ENCODE data around the gene CHST15. TPM values are rescaled to one million over a fixed set of nuclear protein-coding genes. Genes with fewer than 3 reads are reported as not detected.

Gene CHST15
- total and polyA plus RNA-seq, 2 experiments from 2014 or later: 0.06 to 0.11 TPM

- WGBS, 2 experiments (ENCODE audit: low coverage in 1 of 2, low lambda C conversion rate in 2 of 2, missing lambda C conversion rate in 2 of 2): 74 to 82% methylated on average over 8 of the region's 8 CpGs
- H3K4me2 ChIP-seq (ENCODE audit: unreplicated experiment): no peak overlapping the region
- no peaks in the 10 kb centered on the region for H3K36me3 ChIP-seq (ENCODE audit: low read depth)
- TF ChIP-seq EZH2 (IDR thresholded peaks at IDR 0.05; ENCODE audit: insufficient read depth, poor library complexity, severe bottlenecking) (no peak), EZH2phosphoT487 (IDR thresholded peaks at IDR 0.05; ENCODE audit: insufficient read depth, low read depth) (no peak)
- no peaks in the 10 kb centered on the region for H3K9me3 ChIP-seq (ENCODE audit: low read depth)
- no peak overlapping the region for H3K9ac ChIP-seq
- H3K79me2 ChIP-seq (ENCODE audit: insufficient read depth): no peaks in the 10 kb centered on the region
- H3K4me1 ChIP-seq (ENCODE audit: insufficient read depth): no peaks in the 10 kb centered on the region
- H2AFZ ChIP-seq: no peak overlapping the region
- no peak overlapping the region for H3K4me3 ChIP-seq
- no peak for DNase-seq
- in situ Hi-C loops (cut with MboI): no loop called here
- no peaks in the 10 kb centered on the region for H4K20me1 ChIP-seq (ENCODE audit: insufficient read depth)
- peaks cover 18% of the 10 kb centered on the region for H3K27me3 ChIP-seq (replicated peaks; ENCODE audit: insufficient read depth)
- H3F3A ChIP-seq (ENCODE audit: insufficient read depth): no peaks in the 10 kb centered on the region
- H3K27ac ChIP-seq: no peak overlapping the region
- H3K9me2 ChIP-seq (ENCODE audit: insufficient read depth): no peaks in the 10 kb centered on the region
These were observed 85.6 kb downstream of the CHST15 start for GRCh38 chr10:124007773-124008145.

GRCh38 chr10:124007102-124007772 is 86.2 kb downstream of the CHST15 start:
- Histone ChIP-seq H3K27me3 (replicated peaks; ENCODE audit: insufficient read depth) (peaks cover 18% of the 10 kb centered on the region), H3K27ac (no peak overlapping the region), H3K9me3 (ENCODE audit: low read depth) (no peaks in the 10 kb centered on the region), H4K20me1 (ENCODE audit: insufficient read depth) (no peaks in the 10 kb centered on the region), H3K36me3 (ENCODE audit: low read depth) (no peaks in the 10 kb centered on the region), H2AFZ (no peak overlapping the region), H3K4me1 (ENCODE audit: insufficient read depth) (no peaks in the 10 kb centered on the region), H3K4me3 (no peak overlapping the region), H3K9ac (no peak overlapping the region), H3F3A (ENCODE audit: insufficient read depth) (no peaks in the 10 kb centered on the region), H3K4me2 (ENCODE audit: unreplicated experiment) (no peak overlapping the region), H3K79me2 (ENCODE audit: insufficient read depth) (no peaks in the 10 kb centered on the region), H3K9me2 (ENCODE audit: insufficient read depth) (no peaks in the 10 kb centered on the region)
- WGBS, 2 experiments (ENCODE audit: low coverage in 1 of 2, low lambda C conversion rate in 2 of 2, missing lambda C conversion rate in 2 of 2): 75 to 76% methylated on average over 16 of the region's 16 CpGs
- no peak for DNase-seq
- in situ Hi-C loops (cut with MboI): no loop called here
- TF ChIP-seq EZH2 (IDR thresholded peaks at IDR 0.05; ENCODE audit: insufficient read depth, poor library complexity, severe bottlenecking) (no peak), EZH2phosphoT487 (IDR thresholded peaks at IDR 0.05; ENCODE audit: insufficient read depth, low read depth) (no peak)

- no peaks in the 10 kb centered on the region for H3K9me3 ChIP-seq (ENCODE audit: low read depth)
- peaks cover 18% of the 10 kb centered on the region for H3K27me3 ChIP-seq (replicated peaks; ENCODE audit: insufficient read depth)
- 44 to 63% methylated on average over 6 to 7 of the region's 7 CpGs for WGBS, 2 experiments (ENCODE audit: low coverage in 1 of 2, low lambda C conversion rate in 2 of 2, missing lambda C conversion rate in 2 of 2)
- no peaks in the 10 kb centered on the region for H3K79me2 ChIP-seq (ENCODE audit: insufficient read depth)
- no peak overlapping the region for H3K27ac ChIP-seq
- no peaks in the 10 kb centered on the region for H3K9me2 ChIP-seq (ENCODE audit: insufficient read depth)
- no peaks in the 10 kb centered on the region for H3K36me3 ChIP-seq (ENCODE audit: low read depth)
- no peak overlapping the region for H3K9ac ChIP-seq
- H3F3A ChIP-seq (ENCODE audit: insufficient read depth): no peaks in the 10 kb centered on the region
- in situ Hi-C loops (cut with MboI): no loop called here
- no peak for DNase-seq
- no peak overlapping the region for H2AFZ ChIP-seq
- TF ChIP-seq EZH2phosphoT487 (IDR thresholded peaks at IDR 0.05; ENCODE audit: insufficient read depth, low read depth) (no peak), EZH2 (IDR thresholded peaks at IDR 0.05; ENCODE audit: insufficient read depth, poor library complexity, severe bottlenecking) (no peak)
- H4K20me1 ChIP-seq (ENCODE audit: insufficient read depth): no peaks in the 10 kb centered on the region
- no peaks in the 10 kb centered on the region for H3K4me1 ChIP-seq (ENCODE audit: insufficient read depth)
- H3K4me3 ChIP-seq: no peak overlapping the region
- no peak overlapping the region for H3K4me2 ChIP-seq (ENCODE audit: unreplicated experiment)
These were observed 86.9 kb downstream of the CHST15 start for GRCh38 chr10:124006526-124006925.

GRCh38 chr10:124005991-124006392 is 87.4 kb downstream of the CHST15 start:
- Histone ChIP-seq H3K27ac (no peak overlapping the region), H4K20me1 (ENCODE audit: insufficient read depth) (no peaks in the 10 kb centered on the region), H3K9ac (no peak overlapping the region), H3F3A (ENCODE audit: insufficient read depth) (no peaks in the 10 kb centered on the region), H3K27me3 (replicated peaks; ENCODE audit: insufficient read depth) (peaks cover 18% of the 10 kb centered on the region), H3K4me2 (ENCODE audit: unreplicated experiment) (no peak overlapping the region), H3K79me2 (ENCODE audit: insufficient read depth) (no peaks in the 10 kb centered on the region), H3K9me2 (ENCODE audit: insufficient read depth) (no peaks in the 10 kb centered on the region), H3K4me1 (ENCODE audit: insufficient read depth) (0 out of 2 replicates have a peak, but pooled peaks cover under 1% of the 10 kb centered on the region), H3K36me3 (ENCODE audit: low read depth) (no peaks in the 10 kb centered on the region), H3K9me3 (ENCODE audit: low read depth) (no peaks in the 10 kb centered on the region), H3K4me3 (no peak overlapping the region), H2AFZ (no peak overlapping the region)
- 35 to 45% methylated on average over 9 to 12 of the region's 12 CpGs for WGBS, 2 experiments (ENCODE audit: low coverage in 1 of 2, low lambda C conversion rate in 2 of 2, missing lambda C conversion rate in 2 of 2)
- in situ Hi-C loops (cut with MboI): no loop called here
- TF ChIP-seq EZH2 (IDR thresholded peaks at IDR 0.05; ENCODE audit: insufficient read depth, poor library complexity, severe bottlenecking): no peak
- TF ChIP-seq EZH2phosphoT487 (IDR thresholded peaks at IDR 0.05; ENCODE audit: insufficient read depth, low read depth): no peak
- peak; percentile 40 for DNase-seq
